Liver (tissue), 9 donors: ENCODE data around the gene HCFC1R1. TPM values are rescaled to one million over a fixed set of nuclear protein-coding genes. Genes with fewer than 3 reads are reported as not detected.

Source experiments
- DNase-seq: peaks from one replicate; pipeline ENCODE4 v3.0.0-alpha.2; 2017; ENCODE audit warnings: low spot score
- H3K27ac ChIP-seq, 2 donors: one replicate each; pipeline ENCODE4 v1.7.0; 2013; ENCODE audit warnings: inconsistent platforms in 2 of 2, low read length in 2 of 2, control low read depth in 1 of 2, low read depth in 1 of 2, mild to moderate bottlenecking in 1 of 2
- H3K27me3 ChIP-seq, 4 donors: one replicate each; pipeline versions ENCODE4 v1.6.1 to v1.7.0; 2013; ENCODE audit warnings: low read length in 3 of 4, inconsistent platforms in 1 of 4, mild to moderate bottlenecking in 1 of 4, moderate library complexity in 1 of 4; ENCODE audit not compliant: control insufficient read depth in 4 of 4, insufficient read depth in 4 of 4
- H3K36me3 ChIP-seq, 4 donors: one replicate each; pipeline versions ENCODE4 v1.6.1 to v1.7.0; 2013; ENCODE audit warnings: low read length in 3 of 4, mild to moderate bottlenecking in 3 of 4, low read depth in 1 of 4, moderate library complexity in 1 of 4; ENCODE audit not compliant: control insufficient read depth in 4 of 4, insufficient read depth in 3 of 4
- H3K4me1 ChIP-seq, 4 donors: one replicate each; pipeline versions ENCODE4 v1.6.1 to v1.7.0; 2013; ENCODE audit warnings: low read length in 3 of 4, mild to moderate bottlenecking in 3 of 4, moderate library complexity in 1 of 4; ENCODE audit not compliant: control insufficient read depth in 4 of 4, insufficient read depth in 4 of 4
- H3K4me3 ChIP-seq, 3 donors: one replicate each; pipeline versions ENCODE4 v1.6.1 to v1.7.0; 2013; ENCODE audit warnings: low read length in 3 of 3, control low read depth in 1 of 3, low read depth in 1 of 3, mild to moderate bottlenecking in 1 of 3
- H3K9ac ChIP-seq, 2 donors: one replicate each; pipeline ENCODE4 v1.7.0; 2013; ENCODE audit warnings: low read length in 2 of 2, mild to moderate bottlenecking in 2 of 2, moderate library complexity in 2 of 2, control low read depth in 1 of 2, low read depth in 1 of 2
- H3K9me3 ChIP-seq, 4 donors: one replicate each; pipeline versions ENCODE4 v1.6.1 to v1.7.0; 2013; ENCODE audit warnings: low read length in 3 of 4; ENCODE audit not compliant: control insufficient read depth in 4 of 4
- ATF3 ChIP-seq: IDR thresholded peaks from 2 replicates; pipeline ENCODE4 v1.6.1; 2016; ENCODE audit warnings: antibody characterized with exemption
- CTCF ChIP-seq: fragments of 150-350 bp; IDR thresholded peaks from 2 replicates; pipeline ENCODE4 v1.5.1; 2017; ENCODE audit warnings: improper control_type of control experiment, low read depth, low read length; ENCODE audit not compliant: missing input control
- EGR1 ChIP-seq, 2 donors: IDR thresholded peaks; 2 replicates each; pipeline ENCODE4 v1.6.1; 2016 to 2018; ENCODE audit warnings: antibody characterized with exemption in 2 of 2, low read depth in 2 of 2
- FOXA1 ChIP-seq: IDR thresholded peaks from 2 replicates; pipeline ENCODE4 v1.6.1; 2016; ENCODE audit warnings: antibody characterized with exemption
- FOXA2 ChIP-seq: IDR thresholded peaks from 2 replicates; pipeline ENCODE4 v1.6.1; 2016; ENCODE audit warnings: antibody characterized with exemption
- GABPA ChIP-seq, 2 donors: IDR thresholded peaks in 1 of 2; conservative IDR thresholded peaks in 1 of 2; 2 replicates each; pipeline ENCODE4 v1.6.1; 2016; ENCODE audit warnings: antibody characterized with exemption in 2 of 2, mild to moderate bottlenecking in 1 of 2, moderate library complexity in 1 of 2
- HNF4A ChIP-seq, 2 donors: conservative IDR thresholded peaks; 2 replicates each; pipeline ENCODE4 v1.6.1; 2016; ENCODE audit warnings: antibody characterized with exemption in 2 of 2, mild to moderate bottlenecking in 2 of 2
- HNF4G ChIP-seq: IDR thresholded peaks from 2 replicates; pipeline ENCODE4 v1.6.1; 2016; ENCODE audit warnings: antibody characterized with exemption
- JUND ChIP-seq, 2 donors: IDR thresholded peaks; 2 replicates each; pipeline ENCODE4 v1.6.1; 2016; ENCODE audit warnings: antibody characterized with exemption in 2 of 2
- NR2F2 ChIP-seq: IDR thresholded peaks from 2 replicates; pipeline ENCODE4 v1.6.1; 2016; ENCODE audit warnings: antibody characterized with exemption
- RAD21 ChIP-seq, 2 donors: IDR thresholded peaks; 2 replicates each; pipeline ENCODE4 v1.6.1; 2016; ENCODE audit warnings: antibody characterized with exemption in 2 of 2, mild to moderate bottlenecking in 2 of 2
- REST ChIP-seq: IDR thresholded peaks from 2 replicates; pipeline ENCODE4 v1.6.1; 2016; ENCODE audit warnings: antibody characterized with exemption, mild to moderate bottlenecking
- RXRA ChIP-seq, 2 donors: IDR thresholded peaks; 2 replicates each; pipeline ENCODE4 v1.6.1; 2017 to 2018; ENCODE audit warnings: antibody characterized with exemption in 2 of 2, mild to moderate bottlenecking in 1 of 2
- SP1 ChIP-seq: IDR thresholded peaks from 2 replicates; pipeline ENCODE4 v1.6.1; 2018; ENCODE audit warnings: antibody characterized with exemption, mild to moderate bottlenecking
- TAF1 ChIP-seq: conservative IDR thresholded peaks from 2 replicates; pipeline ENCODE4 v1.6.1; 2016; ENCODE audit warnings: antibody characterized with exemption, mild to moderate bottlenecking
- YY1 ChIP-seq: IDR thresholded peaks from 2 replicates; pipeline ENCODE4 v1.6.1; 2016; ENCODE audit warnings: antibody characterized with exemption, mild to moderate bottlenecking
- WGBS: extraction: QIAGEN DNeasy Blood & Tissue Kit; methylation state at CpG from one replicate; pipeline ENCODE4 v1.1.7; 2013; 5-methylcytosine and 5-hydroxymethylcytosine counted together
- polyA plus RNA-seq, 2 donors: library from polyadenylated mRNA; stranded (reverse) in 1 of 2; unstranded in 1 of 2; fragments of 200-250 nt in 1 of 2; fragments of >200 nt in 1 of 2; fragmentation: Nextera tagmentation in 1 of 2; extraction: Ambion mirVana in 1 of 2; gene quantifications; one replicate each; pipeline versions ENCODE4 v1.2.1 to v1.2.3, GENCODE V29; 2013 to 2015
- total RNA-seq, 2 donors: library from RNA; depleted of rRNA; stranded (reverse); fragments of >200 nt; gene quantifications; one replicate each; pipeline ENCODE4 v1.2.3, GENCODE V29; 2014
- TF ChIP-seq, protein P1 (sequence below): IDR thresholded peaks from 2 replicates; pipeline ENCODE4 v1.6.1; 2016; ENCODE audit warnings: antibody characterized with exemption
- TF ChIP-seq, protein P2 (sequence below): IDR thresholded peaks from 2 replicates; pipeline ENCODE4 v1.6.1; 2016; ENCODE audit warnings: antibody characterized with exemption
- donor health status: healthy.
- donor health status: healthy.
- donor health status: healthy.
- donor health status: healthy.
- donor health status: healthy.

HCFC1R1 gene
- total and polyA plus RNA-seq, 4 donors, result 1.4 to 17.6 (median 9.2) TPM

GRCh38 chr16:3013491-3013951 is 10.2 kb downstream of the HCFC1R1 start:
- 38% methylated on average over 27 of the region's 27 CpGs for WGBS
- H3K27ac ChIP-seq, result no peak overlapping the region
- no peaks in the 10 kb centered on the region for H3K9me3 ChIP-seq
- H3K27me3 ChIP-seq, result no peaks in the 10 kb centered on the region
- H3K9ac ChIP-seq, result no peak overlapping the region
- H3K4me1 ChIP-seq, result peaks cover 4 to 27% (median 12%) of the 10 kb centered on the region in 4 donors
- no peaks in the 10 kb centered on the region for H3K36me3 ChIP-seq
- DNase-seq, result no peak
- peak in 1 of 2 donors; percentile 12 for TF ChIP-seq RAD21 (IDR thresholded peaks at IDR 0.05)
- no peak for TF ChIP-seq TAF1
- no peak for TF ChIP-seq NR2F2
- peak; percentile 97 to 99 for TF ChIP-seq RXRA (IDR thresholded peaks at IDR 0.05)
- TF ChIP-seq HNF4A (conservative IDR thresholded peaks at IDR 0.05), result peak; percentile 33 to 46
- TF ChIP-seq FOXA2, result no peak
- TF ChIP-seq CTCF, result peak; percentile 15
- no peak for TF ChIP-seq GABPA (IDR thresholded peaks at IDR 0.05 in 1 of 2, conservative IDR thresholded peaks at IDR 0.05 in 1 of 2)
- TF ChIP-seq ATF3, result no peak
- no peak for TF ChIP-seq HNF4G
- no peak for TF ChIP-seq FOXA1
- TF ChIP-seq JUND (IDR thresholded peaks at IDR 0.05), result no peak
- no peak for TF ChIP-seq EGR1 (IDR thresholded peaks at IDR 0.05; ENCODE audit: low read depth in 2 of 2)
- peak; percentile 52 for TF ChIP-seq YY1
- peak; percentile 51 for TF ChIP-seq SP1
- TF ChIP-seq, protein P1, sequence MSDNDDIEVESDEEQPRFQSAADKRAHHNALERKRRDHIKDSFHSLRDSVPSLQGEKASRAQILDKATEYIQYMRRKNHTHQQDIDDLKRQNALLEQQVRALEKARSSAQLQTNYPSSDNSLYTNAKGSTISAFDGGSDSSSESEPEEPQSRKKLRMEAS, result no peak
- no peak for TF ChIP-seq REST
- TF ChIP-seq, protein P2, sequence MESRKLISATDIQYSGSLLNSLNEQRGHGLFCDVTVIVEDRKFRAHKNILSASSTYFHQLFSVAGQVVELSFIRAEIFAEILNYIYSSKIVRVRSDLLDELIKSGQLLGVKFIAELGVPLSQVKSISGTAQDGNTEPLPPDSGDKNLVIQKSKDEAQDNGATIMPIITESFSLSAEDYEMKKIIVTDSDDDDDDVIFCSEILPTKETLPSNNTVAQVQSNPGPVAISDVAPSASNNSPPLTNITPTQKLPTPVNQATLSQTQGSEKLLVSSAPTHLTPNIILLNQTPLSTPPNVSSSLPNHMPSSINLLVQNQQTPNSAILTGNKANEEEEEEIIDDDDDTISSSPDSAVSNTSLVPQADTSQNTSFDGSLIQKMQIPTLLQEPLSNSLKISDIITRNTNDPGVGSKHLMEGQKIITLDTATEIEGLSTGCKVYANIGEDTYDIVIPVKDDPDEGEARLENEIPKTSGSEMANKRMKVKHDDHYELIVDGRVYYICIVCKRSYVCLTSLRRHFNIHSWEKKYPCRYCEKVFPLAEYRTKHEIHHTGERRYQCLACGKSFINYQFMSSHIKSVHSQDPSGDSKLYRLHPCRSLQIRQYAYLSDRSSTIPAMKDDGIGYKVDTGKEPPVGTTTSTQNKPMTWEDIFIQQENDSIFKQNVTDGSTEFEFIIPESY, result no peak
- no peak overlapping the region for H3K4me3 ChIP-seq
